Common myeloid progenitor, CD34-positive (primary cell): Measurements from ENCODE around the gene RABL6.

ENCODE experiments used
- CTCF ChIA-PET: fragments of 350-600 bp; sonication (Branson Sonifier 250); formaldehyde crosslinking; loops from one replicate; lab custom pipeline; 2021; ENCODE audit warnings: antibody characterized with exemption; lab: Charles Lee
- POLR2A ChIA-PET: fragments of 350-600 bp; sonication (Branson Sonifier 250); formaldehyde crosslinking; loops from one replicate; lab custom pipeline; 2021; ENCODE audit warnings: antibody characterized with exemption; lab: Charles Lee
- DNase-seq, 3 donors: peaks; one replicate each; pipeline versions ENCODE4 v3.0.0 to v3.0.0-alpha.2; 2013
- H3K27ac ChIP-seq, 2 experiments: 1 replicate in 1 of 2; 2 replicates in 1 of 2; pipeline ENCODE4 v1.7.0; 2013; ENCODE audit warnings: inconsistent platforms in 2 of 2, low read length in 2 of 2, mild to moderate bottlenecking in 2 of 2, low read depth in 1 of 2, moderate library complexity in 1 of 2; ENCODE audit not compliant: severe bottlenecking in 2 of 2, insufficient read depth in 1 of 2, poor library complexity in 1 of 2
- H3K27me3 ChIP-seq, 5 experiments: replicated peaks in 2 of 5; 1 replicate in 3 of 5; 2 replicates in 2 of 5; pipeline versions ENCODE4 v1.6.1 to v1.7.0; 2013; ENCODE audit warnings: low read length in 4 of 5, mild to moderate bottlenecking in 2 of 5, moderate library complexity in 2 of 5, inconsistent platforms in 1 of 5; ENCODE audit not compliant: insufficient read depth in 5 of 5, control insufficient read depth in 4 of 5
- H3K36me3 ChIP-seq, 4 experiments: 1 replicate in 2 of 4; 2 replicates in 2 of 4; pipeline versions ENCODE4 v1.6.1 to v1.7.0; 2013; ENCODE audit warnings: low read length in 3 of 4, control low read depth in 1 of 4, mild to moderate bottlenecking in 1 of 4; ENCODE audit not compliant: control insufficient read depth in 4 of 4, insufficient read depth in 4 of 4
- H3K4me1 ChIP-seq, 4 experiments: 1 replicate in 3 of 4; 2 replicates in 1 of 4; pipeline versions ENCODE4 v1.6.1 to v1.7.1; 2013; ENCODE audit warnings: low read length in 3 of 4, mild to moderate bottlenecking in 3 of 4, control low read depth in 1 of 4, inconsistent platforms in 1 of 4, moderate library complexity in 1 of 4; ENCODE audit not compliant: control insufficient read depth in 4 of 4, insufficient read depth in 4 of 4; ENCODE audit errors: control extremely low read depth in 1 of 4
- H3K4me3 ChIP-seq, 7 experiments: 1 replicate in 4 of 7; 2 replicates in 3 of 7; pipeline versions ENCODE4 v1.5.1 to v1.7.0; 2013; ENCODE audit warnings: mild to moderate bottlenecking in 7 of 7, low read length in 6 of 7, moderate library complexity in 6 of 7, inconsistent platforms in 2 of 7, low read depth in 2 of 7, control low read depth in 1 of 7; ENCODE audit not compliant: insufficient read depth in 4 of 7, control insufficient read depth in 1 of 7; ENCODE audit errors: extremely low read depth in 1 of 7
- H3K9me3 ChIP-seq, 5 experiments: 1 replicate in 4 of 5; 2 replicates in 1 of 5; pipeline versions ENCODE4 v1.6.1 to v1.7.1; 2013; ENCODE audit warnings: low read length in 4 of 5, mild to moderate bottlenecking in 2 of 5, inconsistent platforms in 1 of 5, low read depth in 1 of 5, moderate library complexity in 1 of 5; ENCODE audit not compliant: control insufficient read depth in 4 of 5, insufficient read depth in 2 of 5; ENCODE audit errors: control extremely low read depth in 1 of 5
- WGBS: methylation state at CpG from one replicate; pipeline ENCODE4 v1.1.5; 2013; ENCODE audit not compliant: insufficient coverage; 5-methylcytosine and 5-hydroxymethylcytosine counted together

The RABL6 gene

GRCh38 chr9:136857166-136857565, 49.4 kb downstream of the RABL6 start:
- 92% methylated on average over 9 of the region's 19 CpGs for WGBS
- Histone ChIP-seq H3K4me1 (peaks cover 0 to 3% (median 0%) of the 10 kb centered on the region in 4 experiments), H3K4me3 (no peak overlapping the region), H3K36me3 (peaks cover 0 to 20% (median 16%) of the 10 kb centered on the region in 4 experiments), H3K27ac (no peak overlapping the region), H3K27me3 (no peaks in the 10 kb centered on the region), H3K9me3 (no peaks in the 10 kb centered on the region)
- ChIA-PET POLR2A (no interaction called here), CTCF (no interaction called here)
- no peak for DNase-seq

GRCh38 chr9:136857581-136858412, 50.0 kb downstream of the RABL6 start:
- H3K4me3 ChIP-seq, result no peak overlapping the region
- POLR2A ChIA-PET, result no interaction called here
- no peak overlapping the region for H3K27ac ChIP-seq
- 97% methylated on average over 23 of the region's 29 CpGs for WGBS
- peaks cover 0 to 3% (median 0%) of the 10 kb centered on the region in 4 experiments for H3K4me1 ChIP-seq
- no peaks in the 10 kb centered on the region for H3K9me3 ChIP-seq
- DNase-seq, result no peak
- no peaks in the 10 kb centered on the region for H3K27me3 ChIP-seq
- CTCF ChIA-PET, result no interaction called here
- H3K36me3 ChIP-seq, result peaks cover 0 to 27% (median 19%) of the 10 kb centered on the region in 4 experiments

- Histone ChIP-seq H3K9me3 (no peaks in the 10 kb centered on the region), H3K4me1 (peaks cover 0 to 3% (median 0%) of the 10 kb centered on the region in 4 experiments), H3K4me3 (no peak overlapping the region), H3K27me3 (no peaks in the 10 kb centered on the region), H3K36me3 (peaks cover 2 to 33% (median 23%) of the 10 kb centered on the region in 4 experiments), H3K27ac (no peak overlapping the region)
- WGBS, result 97% methylated on average over 13 of the region's 15 CpGs
- CTCF ChIA-PET, result no interaction called here
- POLR2A ChIA-PET, result interaction anchor here (0.5 kb wide), 1 partner anchor 86 kb away, joined by 3 read pairs; the partner anchor contains the start of gene FBXW5
- DNase-seq, result no peak
Measured at GRCh38 chr9:136858452-136858843, 50.7 kb downstream of the RABL6 start.

- POLR2A ChIA-PET, result interaction anchor here (0.5 kb wide), 1 partner anchor 85 kb away, joined by 3 read pairs; the partner anchor contains the start of gene FBXW5
- CTCF ChIA-PET, result interaction anchor here (1.4 kb wide), 1 partner anchor 16 kb away, joined by 3 read pairs; no protein-coding TSS in a partner anchor
- Histone ChIP-seq H3K36me3 (peaks cover 2 to 38% (median 26%) of the 10 kb centered on the region in 4 experiments), H3K4me3 (no peak overlapping the region), H3K27ac (no peak overlapping the region), H3K9me3 (no peaks in the 10 kb centered on the region), H3K4me1 (no peaks in the 10 kb centered on the region), H3K27me3 (no peaks in the 10 kb centered on the region)
- 93% methylated on average over 12 of the region's 20 CpGs for WGBS
- no peak for DNase-seq
Measured at GRCh38 chr9:136858844-136859757, 51.4 kb downstream of the RABL6 start.

- Histone ChIP-seq H3K4me1 (peaks cover 0 to 8% (median 7%) of the 10 kb centered on the region in 4 experiments), H3K4me3 (no peak overlapping the region), H3K27ac (no peak overlapping the region), H3K27me3 (no peaks in the 10 kb centered on the region), H3K9me3 (no peaks in the 10 kb centered on the region), H3K36me3 (peaks cover 2 to 38% (median 26%) of the 10 kb centered on the region in 4 experiments)
- 100% methylated on average over 5 of the region's 9 CpGs for WGBS
- DNase-seq, result no peak
- ChIA-PET CTCF (interaction anchor here (0.7 to 1.4 kb wide), 4 partner anchors 9 to 48 kb away, joined by 3 read pairs; no protein-coding TSS in a partner anchor), POLR2A (interaction anchor here (0.5 kb wide), 1 partner anchor 12 kb away, joined by 3 read pairs; no protein-coding TSS in a partner anchor)
Measured at GRCh38 chr9:136860529-136860928, 52.8 kb downstream of the RABL6 start.

GRCh38 chr9:136860933-136861873, 53.5 kb downstream of the RABL6 start:
- POLR2A ChIA-PET, result interaction anchor here (0.6 kb wide), 1 partner anchor 20 kb away, joined by 3 read pairs; no protein-coding TSS in a partner anchor
- DNase-seq, result no peak
- Histone ChIP-seq H3K4me3 (no peak overlapping the region), H3K27me3 (no peaks in the 10 kb centered on the region), H3K27ac (no peak overlapping the region), H3K4me1 (peaks cover 0 to 8% (median 8%) of the 10 kb centered on the region in 4 experiments), H3K36me3 (peaks cover 2 to 38% (median 26%) of the 10 kb centered on the region in 4 experiments), H3K9me3 (no peaks in the 10 kb centered on the region)
- CTCF ChIA-PET, result interaction anchor here (0.7 to 1.4 kb wide), 4 partner anchors 9 to 21 kb away, joined by 3 read pairs; no protein-coding TSS in a partner anchor
- 94% methylated on average over 20 of the region's 22 CpGs for WGBS
